ENCODE results near the gene DNAI1.

The DNAI1 gene

DNA sequence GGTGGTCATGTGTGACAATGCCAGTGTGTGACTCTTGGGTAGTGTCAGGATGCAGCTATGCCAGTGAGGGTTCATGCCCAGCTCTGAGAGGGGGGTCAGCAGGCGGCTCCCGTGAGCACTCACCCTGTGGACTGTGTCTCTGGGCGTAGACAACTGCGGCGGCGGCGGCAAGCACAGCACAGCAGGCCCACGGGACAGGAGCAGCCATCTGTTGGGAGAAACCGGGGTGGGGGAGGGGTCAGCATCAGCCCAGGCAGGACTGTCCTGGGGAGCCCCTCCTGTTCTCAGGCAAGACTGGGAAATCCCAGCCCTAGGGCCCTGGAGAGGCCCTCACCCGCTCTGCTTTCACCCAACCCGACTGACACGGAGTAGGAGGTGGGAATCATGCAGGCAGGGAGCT lies 110.2 kb downstream of the DNAI1 start:
- TF ChIP-seq, protein P1, sequence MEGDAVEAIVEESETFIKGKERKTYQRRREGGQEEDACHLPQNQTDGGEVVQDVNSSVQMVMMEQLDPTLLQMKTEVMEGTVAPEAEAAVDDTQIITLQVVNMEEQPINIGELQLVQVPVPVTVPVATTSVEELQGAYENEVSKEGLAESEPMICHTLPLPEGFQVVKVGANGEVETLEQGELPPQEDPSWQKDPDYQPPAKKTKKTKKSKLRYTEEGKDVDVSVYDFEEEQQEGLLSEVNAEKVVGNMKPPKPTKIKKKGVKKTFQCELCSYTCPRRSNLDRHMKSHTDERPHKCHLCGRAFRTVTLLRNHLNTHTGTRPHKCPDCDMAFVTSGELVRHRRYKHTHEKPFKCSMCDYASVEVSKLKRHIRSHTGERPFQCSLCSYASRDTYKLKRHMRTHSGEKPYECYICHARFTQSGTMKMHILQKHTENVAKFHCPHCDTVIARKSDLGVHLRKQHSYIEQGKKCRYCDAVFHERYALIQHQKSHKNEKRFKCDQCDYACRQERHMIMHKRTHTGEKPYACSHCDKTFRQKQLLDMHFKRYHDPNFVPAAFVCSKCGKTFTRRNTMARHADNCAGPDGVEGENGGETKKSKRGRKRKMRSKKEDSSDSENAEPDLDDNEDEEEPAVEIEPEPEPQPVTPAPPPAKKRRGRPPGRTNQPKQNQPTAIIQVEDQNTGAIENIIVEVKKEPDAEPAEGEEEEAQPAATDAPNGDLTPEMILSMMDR (IDR thresholded peaks at IDR 0.05), result no peak

DNA sequence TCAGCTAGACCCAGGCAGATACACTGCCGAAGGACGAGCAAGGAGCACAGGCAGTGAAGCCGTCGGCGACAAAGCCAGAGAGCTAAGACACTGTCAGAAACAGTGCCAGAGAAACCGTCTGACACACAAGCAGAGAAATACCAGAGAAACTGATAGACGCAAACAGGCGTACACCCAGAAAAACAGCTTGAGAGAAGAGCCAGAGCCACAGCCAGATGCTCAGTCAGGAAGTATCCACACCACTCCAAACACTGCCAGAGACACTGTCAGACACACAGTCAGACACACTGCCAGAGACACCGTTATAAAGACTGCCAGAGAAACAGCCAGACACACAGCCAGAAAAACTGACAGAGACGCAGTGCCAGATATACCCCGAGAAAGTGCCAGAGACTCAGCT lies 111.8 kb downstream of the DNAI1 start:
- TF ChIP-seq, protein P1 (IDR thresholded peaks at IDR 0.05), result no peak

Data from LNCAP (cell line).